ENCODE measurements around the gene TRAF7.
"Not testable (repeated sequence)": the region's sequence is repeated elsewhere in the genome, so short reads cannot be mapped to it uniquely, and the experiment has no call there.

The TRAF7 gene

GRCh38 chr16:2155091-2155950 is at the start of gene TRAF7:
Gene TRAF7, plus strand, starts transcription at chr16:2155782. Its CDS starts 8,139 bp downstream, at chr16:2163921.
- peak; percentile 96 to 98 for DNase-seq (ENCODE audit: low read depth in 2 of 2)

GRCh38 chr16:2106211-2106610 is 49.4 kb upstream of the TRAF7 start:
- DNase-seq (ENCODE audit: low read depth in 2 of 2), result not testable (repeated sequence)

DNA sequence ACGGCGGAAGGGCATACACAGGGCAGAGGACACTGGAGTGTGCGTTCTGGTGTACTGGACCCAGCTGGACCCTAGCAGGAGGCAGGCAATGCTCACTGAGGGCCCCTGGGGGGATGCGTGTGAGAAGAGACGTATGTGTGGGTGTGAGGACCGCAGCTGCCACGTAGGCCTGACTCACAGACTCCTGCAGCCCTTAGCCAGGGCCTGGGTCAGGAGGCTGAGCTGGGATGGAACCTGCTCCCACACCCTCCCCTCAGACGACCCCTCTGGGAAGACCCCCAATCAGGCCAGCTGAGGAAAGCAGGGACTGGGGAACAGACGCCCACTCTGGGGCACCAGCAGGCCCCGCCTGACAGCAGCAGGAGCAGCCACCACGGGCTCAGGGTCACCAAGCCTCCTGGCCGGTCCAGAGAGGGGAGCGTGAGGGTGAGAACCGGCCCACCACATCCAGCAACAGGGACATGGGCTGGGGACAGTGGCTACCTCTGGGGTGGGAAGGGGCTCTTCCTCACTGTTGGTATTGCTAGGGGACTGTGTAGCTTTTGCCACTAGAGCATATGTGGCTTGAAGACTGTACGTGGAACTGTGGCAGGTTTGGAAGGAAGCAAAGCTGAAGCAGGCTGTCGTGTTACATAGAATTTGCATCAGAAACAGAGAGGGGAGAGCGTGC is 48.3 kb upstream of the TRAF7 start:
- not testable (repeated sequence) for DNase-seq (ENCODE audit: low read depth in 2 of 2)

DNA sequence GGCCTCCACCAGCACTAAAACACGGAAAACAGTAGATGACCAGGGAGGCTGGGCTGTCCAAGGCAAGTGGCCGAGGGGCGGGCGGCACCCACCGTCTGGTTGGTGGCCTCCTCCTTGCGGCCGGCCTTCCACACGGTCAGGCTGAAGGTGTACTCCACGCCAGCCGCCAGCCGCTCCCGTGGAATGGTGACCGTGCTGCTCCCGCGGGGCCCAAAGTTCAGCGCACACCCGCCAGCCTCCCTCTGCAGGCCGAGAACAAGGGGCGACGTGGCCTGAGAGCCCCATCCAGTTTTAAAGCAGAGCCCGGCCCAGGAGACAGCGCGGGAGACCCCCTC is 47.8 kb upstream of the TRAF7 start:
- not testable (repeated sequence) for DNase-seq (ENCODE audit: low read depth in 2 of 2)

- not testable (repeated sequence) for DNase-seq (ENCODE audit: low read depth in 2 of 2)
These were observed 46.9 kb upstream of the TRAF7 start for GRCh38 chr16:2108446-2109270.

DNA sequence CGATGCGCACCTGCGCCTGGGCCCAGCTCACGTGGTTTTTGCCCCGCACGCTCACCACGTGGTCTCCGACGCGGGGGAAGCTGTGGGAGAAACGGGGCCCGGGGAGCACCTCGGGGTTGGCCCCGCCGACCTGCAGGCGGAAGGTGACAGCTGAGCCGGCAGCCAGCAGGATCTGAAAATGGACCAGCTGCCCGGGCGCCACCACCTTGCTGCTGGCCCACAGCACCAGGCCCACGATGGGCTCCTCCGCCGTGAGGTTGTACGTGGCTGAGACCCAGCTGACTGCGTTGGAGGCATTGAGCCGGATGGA is 46.4 kb upstream of the TRAF7 start:
- DNase-seq (ENCODE audit: low read depth in 2 of 2), result not testable (repeated sequence)

DNA sequence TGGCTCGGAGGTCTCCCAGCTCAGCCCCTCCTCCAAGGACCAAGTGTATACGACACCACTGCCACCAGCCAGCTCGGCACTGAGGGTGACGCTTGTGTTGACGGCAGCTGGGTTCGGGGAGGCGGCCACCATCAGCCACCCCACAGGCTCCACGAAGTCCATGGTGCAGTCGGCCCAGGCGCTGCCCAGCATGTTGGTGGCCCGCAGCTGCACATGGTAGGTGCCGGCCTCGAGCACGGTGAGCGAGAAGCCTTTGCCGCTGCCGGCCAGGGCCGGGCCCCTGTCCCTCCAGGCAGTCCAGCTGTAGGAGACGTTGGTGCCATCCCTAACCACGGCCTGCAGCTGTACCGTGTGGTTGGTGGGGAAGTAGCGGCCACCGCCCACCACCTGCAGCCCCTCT is 45.7 kb upstream of the TRAF7 start:
- DNase-seq (ENCODE audit: low read depth in 2 of 2), result not testable (repeated sequence)

DNA sequence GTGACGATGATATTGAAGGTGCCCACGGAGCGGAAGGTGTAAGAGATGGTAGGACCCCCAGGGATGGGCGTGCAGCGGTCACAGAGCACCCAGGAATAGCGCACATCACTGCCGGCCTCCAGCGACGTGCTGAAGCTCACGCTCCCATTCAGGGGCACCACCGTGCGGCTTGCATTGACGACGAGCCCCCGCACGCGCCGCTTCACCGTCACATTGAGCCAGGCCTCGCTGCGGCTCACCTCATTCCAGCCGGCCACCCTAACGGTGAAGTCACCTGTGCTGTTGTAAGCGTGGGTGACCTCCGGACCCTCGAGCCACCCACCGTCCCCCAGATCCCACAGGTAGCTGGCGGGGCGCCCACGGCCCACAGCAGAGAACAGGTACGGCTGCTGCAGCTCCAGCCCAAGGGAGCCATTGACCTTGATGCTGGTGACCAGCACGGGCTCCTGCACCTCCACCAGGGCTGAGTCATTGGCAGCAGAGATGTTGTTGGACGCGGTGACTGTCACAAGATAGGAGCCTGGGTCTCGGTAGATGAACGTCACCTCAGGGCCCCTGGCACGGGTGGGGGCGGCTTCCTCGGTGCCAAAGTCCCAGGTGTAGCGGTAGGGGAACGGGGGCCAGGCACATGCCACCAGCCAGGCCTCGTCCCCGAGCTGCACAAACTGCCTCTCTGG is 45.1 kb upstream of the TRAF7 start:
- DNase-seq (ENCODE audit: low read depth in 2 of 2), result not testable (repeated sequence)

DNA sequence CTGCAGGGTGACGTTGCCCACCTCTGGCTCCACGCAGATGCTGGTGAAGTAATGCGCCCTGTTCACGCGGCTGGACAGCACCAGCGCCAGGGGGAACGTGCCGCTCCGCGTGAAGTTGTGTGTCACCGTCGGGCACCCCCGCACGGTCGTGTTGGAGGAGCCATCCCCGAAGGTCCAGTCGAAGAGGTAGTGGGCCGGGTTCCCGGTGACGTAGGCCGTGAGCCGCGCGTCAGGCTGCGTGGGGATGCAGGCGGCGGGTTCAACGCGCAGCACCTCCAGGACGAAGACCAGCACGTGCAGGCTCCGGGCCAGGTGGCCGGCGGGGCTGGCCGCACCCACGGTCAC is 44.6 kb upstream of the TRAF7 start:
- not testable (repeated sequence) for DNase-seq (ENCODE audit: low read depth in 2 of 2)

DNA sequence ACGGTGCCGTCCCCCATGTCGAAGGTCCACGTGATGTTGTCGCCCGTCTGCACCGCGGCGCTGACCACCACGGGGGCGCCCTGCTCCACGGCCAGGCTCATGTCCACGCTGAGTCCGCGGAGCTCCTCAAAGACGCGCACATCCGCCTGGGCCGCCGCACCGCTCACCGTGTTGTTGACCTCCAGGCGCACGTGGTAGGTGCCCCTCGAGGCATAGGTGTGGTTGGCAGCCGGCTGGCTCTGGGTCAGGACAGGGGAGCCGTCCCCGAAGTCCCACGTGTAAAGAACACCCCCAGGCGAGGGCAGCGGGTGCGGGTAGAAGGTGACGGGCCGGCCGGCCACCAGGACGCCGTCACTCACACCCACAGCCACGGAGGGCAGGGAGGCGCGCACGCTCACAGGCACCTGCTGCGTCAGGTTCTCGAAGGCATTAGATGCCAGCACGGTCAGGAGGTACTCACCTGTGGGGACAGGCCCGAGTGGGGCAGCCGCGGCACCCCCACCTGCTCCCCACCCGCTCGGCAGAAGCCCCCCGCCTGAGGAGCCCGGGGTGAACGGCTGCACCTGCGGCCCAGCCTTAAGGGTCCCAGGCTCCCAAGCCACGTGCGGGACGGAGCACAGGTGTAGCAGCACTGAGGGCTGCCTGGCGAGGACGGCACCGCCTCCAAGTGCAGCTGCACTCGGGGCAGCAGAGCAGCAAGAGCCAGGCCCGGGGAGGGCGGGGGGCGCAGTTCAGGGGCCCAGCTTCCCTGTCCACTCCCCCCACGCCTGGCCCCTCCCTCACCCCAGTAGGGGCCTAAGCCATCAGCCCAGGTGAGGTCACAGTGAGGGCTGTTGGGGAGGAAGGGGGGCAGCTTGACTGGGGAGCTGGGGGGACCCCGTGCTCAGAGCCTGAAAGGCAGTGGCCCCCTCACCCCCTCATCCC is 43.9 kb upstream of the TRAF7 start:
- not testable (repeated sequence) for DNase-seq (ENCODE audit: low read depth in 2 of 2)

DNA sequence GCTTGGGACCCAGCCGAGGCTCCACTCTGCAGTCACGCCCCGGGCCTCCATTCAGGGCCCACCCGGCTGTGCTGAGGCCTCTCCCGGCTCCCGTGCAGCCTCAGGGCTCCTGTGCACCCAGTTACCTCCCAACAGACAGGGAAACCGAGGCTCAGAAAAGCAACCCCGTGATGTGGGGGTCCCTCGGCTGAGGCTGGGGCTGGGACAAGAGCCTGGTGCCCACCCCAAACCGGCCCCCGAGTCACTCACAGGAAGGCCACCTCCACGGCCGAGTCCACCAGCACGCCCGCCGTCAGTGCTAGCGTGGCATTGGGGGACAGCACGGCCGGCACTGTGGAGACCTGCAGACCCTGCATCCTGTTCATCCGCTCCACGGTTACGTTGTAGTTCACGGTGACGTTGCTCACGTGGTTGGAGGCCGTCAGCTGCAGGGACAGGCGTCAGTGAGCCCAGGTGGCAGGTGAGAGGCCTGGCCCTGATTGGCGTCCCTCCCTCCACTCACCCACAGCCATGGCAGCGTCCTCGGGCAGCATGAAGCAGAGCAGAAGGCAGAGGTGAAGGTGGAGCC is 43.0 kb upstream of the TRAF7 start:
- DNase-seq (ENCODE audit: low read depth in 2 of 2), result not testable (repeated sequence)

DNA sequence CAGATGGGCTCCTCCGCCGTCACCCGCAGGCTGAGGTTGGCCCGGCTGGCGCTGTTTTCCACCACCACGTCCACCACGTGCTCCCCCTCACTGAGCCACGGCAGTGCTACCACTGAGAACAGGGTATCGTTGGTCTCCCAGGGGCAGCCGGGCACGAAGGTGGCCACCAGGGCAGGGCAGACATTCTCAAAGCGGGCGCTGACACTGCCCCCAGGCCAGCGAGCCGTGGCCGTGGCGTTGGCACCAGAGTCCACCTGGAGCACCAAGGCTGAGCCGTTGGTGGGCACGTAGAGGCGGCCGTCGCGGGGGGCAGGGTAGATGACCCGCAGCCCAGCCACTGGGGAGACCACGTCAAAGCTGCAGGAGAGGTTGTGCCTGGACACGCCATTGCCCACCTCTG is 41.4 kb upstream of the TRAF7 start:
- not testable (repeated sequence) for DNase-seq (ENCODE audit: low read depth in 2 of 2)

DNA sequence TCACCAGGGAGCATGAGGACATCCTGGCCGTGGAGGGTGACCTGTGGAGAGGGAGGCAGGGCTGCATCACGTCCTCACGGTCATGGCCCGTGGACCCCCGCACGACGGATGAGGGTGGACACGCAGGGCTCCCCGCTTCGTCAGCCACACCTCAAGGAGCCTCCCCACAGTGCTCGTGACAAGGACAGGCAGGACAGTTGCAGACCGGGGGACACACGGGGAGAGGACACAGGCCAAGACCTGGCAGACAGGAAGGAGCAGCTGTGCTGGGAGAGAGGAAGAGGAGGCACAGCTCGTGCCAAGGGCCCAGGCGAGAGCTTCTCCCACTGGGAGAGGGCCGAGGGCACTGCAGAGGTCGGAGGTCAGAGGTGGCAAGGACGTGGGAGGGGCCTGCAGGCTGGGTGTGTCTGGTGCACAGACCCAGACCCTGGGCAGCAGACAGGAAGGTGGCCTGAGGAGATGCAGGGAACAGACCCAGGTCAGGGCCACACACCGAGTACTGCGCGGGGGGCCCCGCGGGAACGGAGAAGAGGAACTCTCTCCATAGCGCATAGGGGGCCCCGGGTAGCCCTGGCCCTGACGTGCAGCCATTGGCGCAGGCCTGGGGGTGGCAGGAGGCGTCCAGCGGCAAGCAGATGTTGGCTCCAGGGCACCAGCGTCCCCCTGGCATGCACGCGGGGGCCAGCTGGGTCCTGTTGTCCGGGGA is 40.5 kb upstream of the TRAF7 start:
- not testable (repeated sequence) for DNase-seq (ENCODE audit: low read depth in 2 of 2)

- no peak for DNase-seq (ENCODE audit: low read depth in 2 of 2)
These were observed 40.0 kb upstream of the TRAF7 start for GRCh38 chr16:2115591-2115973.

GRCh38 chr16:2116428-2116827 is 39.2 kb upstream of the TRAF7 start:
- not testable (repeated sequence) for DNase-seq (ENCODE audit: low read depth in 2 of 2)

GRCh38 chr16:2117341-2117740 is 38.2 kb upstream of the TRAF7 start:
- not testable (repeated sequence) for DNase-seq (ENCODE audit: low read depth in 2 of 2)

DNA sequence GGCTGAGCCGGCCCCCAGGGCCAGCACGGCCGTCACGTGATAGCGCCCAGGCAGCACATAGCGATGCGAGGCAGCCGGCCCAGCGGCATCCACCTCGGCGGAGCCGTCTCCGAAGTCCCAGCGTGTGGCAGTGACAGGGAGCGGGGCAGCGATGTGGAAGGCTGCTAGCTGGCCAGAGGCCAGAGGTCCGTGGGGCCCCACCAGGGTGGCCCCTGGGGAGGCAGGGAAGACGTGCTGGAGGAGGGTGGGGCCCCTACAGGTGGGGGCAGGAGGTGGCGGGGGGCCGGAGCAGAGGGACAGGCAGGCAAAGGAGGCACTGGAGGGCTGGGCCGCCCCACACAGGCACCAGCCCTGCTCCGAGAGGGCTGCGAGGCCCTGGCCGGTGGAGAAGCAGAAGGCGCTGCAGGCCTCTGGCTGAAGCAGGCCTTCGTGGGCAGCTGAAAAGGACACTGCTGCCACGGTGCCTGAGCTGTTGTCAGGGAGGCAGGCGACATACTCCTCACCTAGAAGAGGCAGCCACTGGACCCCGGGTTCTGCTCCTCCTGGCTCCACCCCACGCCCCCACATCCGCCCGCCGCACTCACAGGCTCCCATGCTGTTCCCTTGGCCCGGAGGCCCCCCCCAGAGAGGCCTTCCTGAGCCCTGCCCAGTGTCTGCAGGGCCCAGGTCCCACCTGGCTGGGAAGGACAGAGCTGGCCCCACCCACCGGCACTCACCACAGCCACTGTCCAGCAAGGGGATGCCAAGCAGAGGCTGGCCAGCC is 37.4 kb upstream of the TRAF7 start:
- not testable (repeated sequence) for DNase-seq (ENCODE audit: low read depth in 2 of 2)

- DNase-seq (ENCODE audit: low read depth in 2 of 2), result not testable (repeated sequence)
These were observed 34.3 kb upstream of the TRAF7 start for GRCh38 chr16:2121325-2121724.

DNA sequence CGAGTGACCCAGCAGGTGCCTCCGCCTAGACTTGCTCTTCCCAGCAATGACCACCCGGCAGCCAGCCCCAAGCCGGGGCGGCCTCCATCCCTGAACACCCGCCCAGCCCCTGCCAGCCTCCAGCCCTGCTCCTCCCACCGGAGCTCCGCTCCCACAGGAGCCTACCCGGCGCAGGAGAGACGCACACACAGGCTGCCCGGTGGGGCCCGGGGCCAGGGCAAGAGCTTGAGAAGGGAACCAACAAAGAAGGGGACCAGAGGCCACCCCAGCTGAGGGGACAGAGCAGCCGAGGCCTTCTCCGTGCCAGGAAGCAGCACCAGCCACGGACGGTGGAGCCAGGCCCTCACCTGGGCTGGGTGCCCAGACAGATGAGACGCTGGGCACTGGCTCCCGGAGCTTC is 33.7 kb upstream of the TRAF7 start:
- DNase-seq (ENCODE audit: low read depth in 2 of 2), result no peak

Data from stimulated activated CD4-positive, alpha-beta T cell treated with anti-CD3 and anti-CD28 coated beads, Interleukin-15, amount 100 ng/mL, for 48 hours (primary cell).